ENCODE data around the gene SESN1. TPM values are rescaled to one million over a fixed set of nuclear protein-coding genes. Genes with fewer than 3 reads are reported as not detected.

SESN1 gene
- polyA plus RNA-seq, 2 of the 4 experiments (the other 2 are of a cell fraction) = 7.9 to 13.9 TPM

GRCh38 chr6:109103942-109104341 is 9.3 kb upstream of the SESN1 start:
- ChIA-PET CTCF (no interaction called here), POLR2A (interaction anchor here (0.7 kb wide), 1 partner anchor 9 kb away, joined by 9 read pairs; the partner anchor contains the start of gene SESN1)
- Histone ChIP-seq H3K4me1 (no peaks in the 10 kb centered on the region; the same call in 2 of the 3 replicates), H3K4me2 (no peak overlapping the region), H3K27ac (no peak overlapping the region), H3K4me3 (no peak overlapping the region), H3K9me3 (no peaks in the 10 kb centered on the region)
- FAIRE-seq (no peak), ATAC-seq (no peak), DNase-seq (ENCODE audit: low read depth in 1 of 2, low spot score in 1 of 2) (no peak)
- TF ChIP-seq FOSL2 (IDR thresholded peaks at IDR 0.05) (no peak), FOSL2 (CRISPR knock-in tag; IDR thresholded peaks at IDR 0.05) (no peak), JUNB (IDR thresholded peaks at IDR 0.05) (no peak), RAD21 (conservative IDR thresholded peaks at IDR 0.05 in 1 of 2, IDR thresholded peaks at IDR 0.05 in 1 of 2) (no peak), BCL3 (IDR thresholded peaks at IDR 0.05) (no peak), NPAS2 (CRISPR knock-in tag; IDR thresholded peaks at IDR 0.05; ENCODE audit: borderline replicate concordance) (no peak), ZC3H11A (IDR thresholded peaks at IDR 0.05) (no peak), TP53 (CRISPR knock-in tag; IDR thresholded peaks at IDR 0.05) (no peak), NR3C1 (IDR thresholded peaks at IDR 0.05) (no peak), RFX5 (IDR thresholded peaks at IDR 0.05) (no peak), BHLHE40 (IDR thresholded peaks at IDR 0.05; ENCODE audit: low read depth, low read length) (no peak), MAZ (IDR thresholded peaks at IDR 0.05; ENCODE audit: borderline replicate concordance, low read depth, low read length) (no peak), CBX2 (IDR thresholded peaks at IDR 0.05; ENCODE audit: borderline replicate concordance, low read depth) (no peak), HOXA7 (CRISPR knock-in tag; IDR thresholded peaks at IDR 0.05) (no peak), HOXB5 (CRISPR knock-in tag; IDR thresholded peaks at IDR 0.05) (no peak), ATOH8 (CRISPR knock-in tag; IDR thresholded peaks at IDR 0.05; ENCODE audit: low read depth) (no peak), CEBPB (IDR thresholded peaks at IDR 0.05) (no peak), HDAC2 (IDR thresholded peaks at IDR 0.05) (no peak)

GRCh38 chr6:109102762-109103161 is 8.1 kb upstream of the SESN1 start:
- Histone ChIP-seq H3K27ac (no peak overlapping the region), H3K4me3 (no peak overlapping the region), H3K9me3 (no peaks in the 10 kb centered on the region), H3K4me2 (no peak overlapping the region), H3K4me1 (no peaks in the 10 kb centered on the region; the same call in 2 of the 3 replicates)
- no peak for DNase-seq (ENCODE audit: low read depth in 1 of 2, low spot score in 1 of 2)
- 88% methylated on average over 1 of the region's 1 CpG for WGBS (ENCODE audit: missing lambda C conversion rate)
- no peak for FAIRE-seq
- no peak for ATAC-seq
- ChIA-PET CTCF (no interaction called here), POLR2A (no interaction called here)
- no peak for TF ChIP-seq JUN (IDR thresholded peaks at IDR 0.05)
- TF ChIP-seq RFX5 (IDR thresholded peaks at IDR 0.05) = no peak
- TF ChIP-seq PHF8 (IDR thresholded peaks at IDR 0.05; ENCODE audit: borderline replicate concordance, low read depth) = no peak
- TF ChIP-seq POLR2A (IDR thresholded peaks at IDR 0.05; ENCODE audit: low read length) = no peak
- TF ChIP-seq RNF2 (IDR thresholded peaks at IDR 0.05; ENCODE audit: borderline replicate concordance, low read depth) = no peak
- TF ChIP-seq RARB (CRISPR knock-in tag; IDR thresholded peaks at IDR 0.05) = no peak
- no peak for TF ChIP-seq HOXB13 (CRISPR knock-in tag; IDR thresholded peaks at IDR 0.05; ENCODE audit: low read depth)
- no peak for TF ChIP-seq RCOR1 (IDR thresholded peaks at IDR 0.05; ENCODE audit: low read depth, low read length)
- no peak for TF ChIP-seq BHLHE40 (IDR thresholded peaks at IDR 0.05; ENCODE audit: low read depth, low read length)
- no peak for TF ChIP-seq HOXA7 (CRISPR knock-in tag; IDR thresholded peaks at IDR 0.05)
- TF ChIP-seq FOSB (CRISPR knock-in tag; IDR thresholded peaks at IDR 0.05) = no peak
- TF ChIP-seq MAFK (IDR thresholded peaks at IDR 0.05; ENCODE audit: partially characterized antibody) = no peak
- TF ChIP-seq FOXS1 (CRISPR knock-in tag; IDR thresholded peaks at IDR 0.05) = no peak
- TF ChIP-seq HDAC2 (IDR thresholded peaks at IDR 0.05) = no peak
